NCI-H1105 treated with DMSO at 0.1 percent for 48 hours (cell line): ENCODE results near the gene SNU13.
A peak's percentile ranks its signal among the peaks of the same experiment; 100 is the strongest.
"Not testable (repeated sequence)": the region's sequence is repeated elsewhere in the genome, so short reads cannot be mapped to it uniquely, and the experiment has no call there.

Experiments used
- DNase-seq: peaks from one replicate; lab custom pipeline; 2025; lab: John Stamatoyannopoulos, UW

The SNU13 gene

GRCh38 chr22:41688365-41689211 lies at the start of gene SNU13:
Gene SNU13 (minus strand): TSS chr22:41688867. CDS start chr22:41688796, 71 bp downstream.
- peak; percentile 93 for DNase-seq

DNA sequence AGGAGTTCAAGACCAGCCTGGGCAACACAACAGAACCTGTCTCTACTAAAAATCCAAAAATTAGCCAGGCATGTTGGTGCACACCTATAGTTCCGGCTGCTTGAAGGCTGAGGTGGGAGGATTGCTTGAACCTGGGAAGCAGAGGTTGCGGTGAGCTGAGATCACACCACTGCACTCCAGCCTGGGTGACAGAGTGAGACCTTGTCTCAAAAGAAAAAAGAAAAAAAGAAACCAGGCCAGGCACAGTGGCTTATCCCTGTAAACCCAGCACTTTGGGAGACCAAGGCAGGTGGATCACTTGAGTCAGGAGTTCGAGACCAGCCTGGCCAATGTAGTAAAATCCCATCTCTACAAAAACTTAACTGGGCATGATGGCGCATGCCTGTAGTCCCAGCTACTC lies 44.6 kb upstream of the SNU13 start:
- not testable (repeated sequence) for DNase-seq

DNA sequence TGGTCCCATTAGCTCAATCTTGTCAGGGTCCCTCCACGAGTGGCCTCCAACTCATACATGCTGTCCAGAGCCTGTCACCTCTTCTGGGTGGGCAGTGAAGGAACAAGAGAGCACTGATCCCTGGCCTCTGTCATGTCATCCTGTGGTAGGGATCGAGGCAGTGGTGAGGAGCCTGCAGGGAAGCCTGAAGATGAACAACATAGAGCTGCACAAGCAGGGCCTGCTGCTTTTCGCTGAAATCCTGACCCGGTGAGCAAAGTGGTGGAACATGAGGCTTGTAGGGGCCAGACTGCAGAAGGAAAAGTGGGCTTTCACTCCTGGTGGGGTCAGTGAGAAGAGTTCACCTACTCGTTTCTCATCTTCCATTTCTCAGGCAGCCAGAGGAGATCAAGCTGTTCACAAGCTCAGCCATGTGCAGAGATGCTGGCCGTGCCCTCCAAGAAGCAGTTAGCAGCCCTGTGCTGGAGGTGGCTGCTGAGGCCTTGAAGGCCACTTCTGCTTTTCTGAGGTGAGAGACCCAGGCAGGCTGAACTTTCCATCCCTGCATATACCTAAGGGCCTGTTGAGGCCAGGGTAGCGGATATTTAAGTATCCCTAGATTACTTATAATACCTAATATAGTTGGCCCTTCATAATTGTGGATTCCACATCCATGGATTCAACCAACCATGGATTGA lies 43.6 kb upstream of the SNU13 start:
- no peak for DNase-seq

DNA sequence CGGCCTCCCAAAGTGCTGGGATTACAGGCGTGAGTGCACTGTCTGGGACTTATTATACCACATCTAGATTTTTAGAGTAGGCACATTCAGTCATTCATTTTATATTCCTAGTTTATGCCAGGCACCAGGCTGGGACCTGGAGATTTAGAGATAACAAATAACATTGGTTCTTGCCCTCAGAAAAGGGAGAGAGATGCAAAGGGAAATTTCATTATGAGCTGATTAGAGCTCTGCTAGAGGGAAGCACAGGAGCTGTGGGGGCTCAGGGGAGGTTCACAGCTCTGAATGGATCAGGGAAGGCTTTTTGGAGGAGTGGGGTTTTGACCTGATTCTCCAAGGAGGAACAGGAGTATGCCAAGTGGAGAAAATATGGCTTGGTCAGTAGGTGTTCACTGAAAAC lies 42.9 kb upstream of the SNU13 start:
- DNase-seq, result no peak

DNA sequence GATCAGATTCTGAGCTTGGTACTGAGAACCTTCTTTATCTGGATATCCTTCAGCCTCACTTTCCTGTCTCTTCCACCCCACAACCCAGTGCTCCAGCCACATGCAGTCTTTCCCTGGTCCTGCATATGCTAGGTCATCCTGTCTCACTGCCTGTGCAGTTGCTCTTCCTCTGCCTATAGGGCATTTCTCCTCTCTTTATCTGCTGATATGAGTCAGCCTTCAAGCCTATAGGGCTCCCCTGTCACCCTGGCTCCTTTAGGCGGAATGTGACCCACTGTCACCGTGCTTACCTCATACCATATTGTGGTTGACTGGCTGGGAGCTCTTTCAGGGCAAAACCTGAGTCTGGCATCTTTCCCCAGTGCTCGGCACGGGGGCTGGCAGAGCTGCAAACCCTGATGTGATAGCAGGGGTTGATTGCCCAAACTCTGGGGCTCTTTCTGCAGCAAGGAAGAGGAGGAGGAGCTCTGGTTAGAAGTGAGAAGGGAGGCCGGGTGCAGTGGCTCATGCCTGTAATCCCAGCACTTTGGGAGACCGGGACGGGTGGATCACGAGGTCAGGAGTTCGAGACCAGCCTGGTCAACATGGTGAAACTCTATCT lies 36.9 kb upstream of the SNU13 start:
- no peak for DNase-seq

DNA sequence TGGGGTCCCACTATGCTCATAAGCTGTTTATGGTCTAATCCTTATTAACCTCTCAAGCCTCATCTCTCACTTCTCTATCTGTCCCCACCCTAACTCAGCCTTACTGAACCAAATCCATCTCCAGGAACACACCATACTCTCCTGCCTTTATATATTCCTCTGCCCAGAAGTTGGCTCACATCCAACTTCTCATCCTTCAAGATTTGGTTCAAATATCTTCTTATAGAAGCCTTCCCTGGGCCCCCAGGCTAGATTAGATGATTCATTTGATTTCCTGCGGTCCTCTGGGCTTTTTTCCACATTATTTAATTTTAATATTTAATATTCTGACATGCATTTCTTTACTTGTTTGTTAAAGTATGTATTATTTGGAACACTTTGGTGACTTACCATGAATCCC lies 33.8 kb upstream of the SNU13 start:
- DNase-seq, result no peak

GRCh38 chr22:41713004-41713403 lies 24.3 kb upstream of the SNU13 start:
- DNase-seq, result no peak

DNA sequence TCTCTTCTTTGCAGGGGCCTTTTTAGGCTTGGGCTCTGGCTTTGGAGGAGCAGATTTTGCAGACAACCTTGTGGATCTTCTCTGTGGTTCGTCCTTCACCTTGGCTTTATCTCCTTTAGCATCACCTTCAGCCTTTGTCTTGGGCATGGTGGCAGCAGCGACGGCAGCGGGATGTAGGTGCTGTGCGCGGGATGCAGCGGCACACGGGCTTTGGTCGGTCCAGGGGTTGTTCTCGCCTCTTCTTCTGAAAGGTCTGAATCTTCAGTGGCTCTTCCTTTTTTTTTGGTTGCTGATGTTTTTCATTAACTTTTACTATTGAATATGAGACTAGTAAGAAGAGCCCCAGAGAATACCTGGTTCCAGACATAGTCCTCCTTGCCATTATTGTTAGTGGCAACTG lies 20.7 kb upstream of the SNU13 start:
- no peak for DNase-seq

GRCh38 chr22:41702763-41703162 lies 14.1 kb upstream of the SNU13 start:
- DNase-seq, result no peak

GRCh38 chr22:41700108-41700364 lies 11.4 kb upstream of the SNU13 start:
- no peak for DNase-seq

DNA sequence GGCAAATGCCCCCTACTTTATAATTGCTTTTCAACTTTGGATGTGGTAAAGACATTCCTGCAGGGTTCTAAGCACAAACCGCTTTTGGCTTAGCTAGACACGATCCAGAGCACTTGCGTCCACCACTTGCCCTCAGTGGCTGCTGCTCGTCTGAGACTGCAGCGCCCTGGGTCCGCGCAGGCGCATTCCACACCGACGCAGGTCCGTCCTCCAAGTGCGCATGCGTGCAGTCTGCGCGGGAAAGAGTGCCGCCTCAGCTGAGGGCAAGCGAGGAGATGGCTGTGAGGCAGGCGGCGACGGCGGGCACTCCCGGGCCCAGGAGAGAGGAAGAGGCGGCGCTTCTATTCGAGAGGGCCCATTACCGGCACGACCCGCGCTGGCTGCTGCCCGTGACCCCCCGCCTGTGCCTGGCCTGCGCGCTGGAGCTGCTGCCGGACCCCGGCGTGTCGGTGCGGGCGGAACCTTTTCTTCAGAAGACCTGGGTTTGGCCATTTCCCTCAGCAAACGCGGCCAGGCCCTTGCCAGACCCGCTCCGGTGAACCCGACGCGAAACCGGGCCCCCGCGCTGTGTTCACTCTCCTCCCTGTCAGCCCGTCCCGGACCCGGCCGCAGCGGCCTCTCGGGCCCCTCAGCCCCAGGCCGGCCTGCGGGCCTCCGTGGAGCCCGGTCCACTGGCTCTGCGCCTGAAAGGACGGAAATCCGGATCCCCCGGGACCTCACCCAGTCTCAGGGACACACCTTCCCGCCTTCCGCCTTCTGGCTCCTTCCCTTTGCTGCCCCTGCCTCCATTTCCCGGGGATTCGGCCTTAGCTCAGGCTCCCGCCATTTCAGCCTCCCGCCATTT lies 10.8 kb upstream of the SNU13 start, which contains the start of gene MEI1:
MEI1 (plus strand) TSS at position 240 of the 844 bp plus-strand sequence; CDS start at position 276, 36 bp downstream.
- no peak for DNase-seq

DNA sequence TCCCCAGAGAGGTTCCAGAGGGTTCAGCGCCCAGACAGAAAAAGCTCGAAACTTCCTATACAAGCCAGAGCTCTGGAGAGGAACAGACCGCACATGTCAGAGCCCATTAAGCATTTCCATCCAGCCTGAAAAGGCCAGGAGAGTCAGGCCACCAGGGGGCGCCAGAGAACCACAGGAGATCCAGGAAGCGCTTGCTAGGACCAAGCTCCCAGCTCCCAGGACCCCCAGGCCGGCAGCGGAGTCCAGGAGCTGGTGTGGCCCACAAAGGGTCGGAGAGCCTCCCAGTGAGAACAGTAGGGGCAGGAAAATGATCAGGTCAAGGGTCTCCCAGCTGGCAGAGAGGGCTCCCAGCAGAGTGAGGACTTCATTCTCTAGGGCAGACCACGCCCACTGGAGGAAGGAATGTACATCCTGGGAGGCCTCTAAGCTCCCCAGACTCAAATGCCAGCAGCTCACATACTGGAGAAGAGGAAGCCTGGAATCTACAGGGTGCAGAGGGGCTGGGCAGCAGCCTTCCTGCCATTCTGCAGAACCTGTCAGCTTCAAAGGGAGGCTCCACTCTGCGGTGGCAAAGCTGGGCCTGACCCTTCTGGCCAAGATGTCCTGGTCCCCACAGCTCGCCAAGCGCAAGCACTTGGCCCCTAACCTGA lies 8.6 kb upstream of the SNU13 start:
- DNase-seq, result peak; percentile 89

- DNase-seq, result no peak
Measured at GRCh38 chr22:41696703-41697102, 8.0 kb upstream of the SNU13 start.

DNA sequence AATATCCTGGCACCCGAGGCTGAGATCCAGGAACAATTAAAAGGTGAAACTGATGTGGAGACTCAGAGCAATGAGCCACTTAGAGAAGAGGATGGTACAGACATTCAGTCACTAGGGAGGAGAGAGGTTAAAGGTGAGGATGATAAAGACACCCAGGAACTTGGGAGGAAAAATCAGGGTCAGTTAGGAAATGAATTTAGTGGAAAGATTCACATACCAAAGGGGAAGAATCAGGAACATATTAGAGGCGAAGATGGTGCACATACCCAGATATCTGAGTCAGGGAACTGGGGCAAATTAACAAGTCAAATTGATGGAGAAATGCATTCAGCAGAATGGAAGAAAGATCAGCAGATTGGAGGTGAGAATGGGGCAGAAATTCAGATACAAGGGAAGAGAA lies 6.5 kb upstream of the SNU13 start:
- DNase-seq, result no peak

GRCh38 chr22:41690476-41690875 lies 1.8 kb upstream of the SNU13 start:
- no peak for DNase-seq

GRCh38 chr22:41687901-41688364 lies 734 bp downstream of the SNU13 start:
- peak; percentile 18 for DNase-seq

DNA sequence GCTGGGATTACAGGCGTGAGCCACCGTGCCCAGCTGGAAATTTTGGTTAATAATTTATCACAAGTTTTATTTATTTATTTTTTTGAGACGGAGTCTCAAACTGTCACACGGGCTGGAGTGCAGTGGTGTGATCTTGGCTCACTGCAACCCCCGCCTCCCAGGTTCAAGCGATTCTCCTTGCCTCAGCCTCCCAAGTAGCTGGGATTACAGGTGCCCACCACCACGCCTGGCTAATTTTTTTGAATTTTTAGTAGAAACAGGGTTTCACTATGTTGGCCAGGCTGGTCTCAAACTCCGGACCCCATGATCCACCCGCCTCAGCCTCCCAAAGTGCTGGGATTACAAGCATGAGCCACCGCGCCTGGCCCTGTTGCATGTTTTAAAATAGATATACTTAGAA lies 1.8 kb downstream of the SNU13 start:
- DNase-seq, result not testable (repeated sequence)

- no peak for DNase-seq
Measured at GRCh38 chr22:41684194-41684593, 4.5 kb downstream of the SNU13 start.

DNA sequence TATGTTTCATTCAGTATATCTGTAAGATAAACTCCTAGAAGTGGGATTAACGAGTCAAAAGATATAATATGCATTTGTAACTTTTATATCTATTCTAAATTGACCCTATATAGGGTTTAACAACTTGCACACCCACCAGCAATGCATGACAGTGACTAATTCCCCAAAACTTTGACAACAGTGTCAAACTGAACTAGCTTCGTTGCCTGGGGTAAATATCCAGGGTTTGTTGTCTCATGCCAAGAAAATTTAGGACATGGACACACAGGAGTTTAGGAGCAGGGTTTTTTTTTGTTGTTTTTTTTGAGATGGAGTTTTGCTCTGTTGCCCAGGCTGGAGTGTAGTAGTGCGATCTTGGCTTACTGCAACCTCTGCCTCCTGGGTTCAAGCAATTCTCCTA lies 5.1 kb downstream of the SNU13 start:
- DNase-seq, result no peak

- no peak for DNase-seq
Measured at GRCh38 chr22:41683052-41683451, 5.6 kb downstream of the SNU13 start.

GRCh38 chr22:41682033-41682807 lies 6.4 kb downstream of the SNU13 start:
- DNase-seq, result peak; percentile 93
